ENCODE results near the gene ACAP1. TPM values are rescaled to one million over a fixed set of nuclear protein-coding genes. Genes with fewer than 3 reads are reported as not detected.
A peak's percentile ranks its signal among the peaks of the same experiment; 100 is the strongest.

ACAP1 gene
- total RNA-seq, 1 experiment from 2014 or later, result 8.8 TPM

DNA sequence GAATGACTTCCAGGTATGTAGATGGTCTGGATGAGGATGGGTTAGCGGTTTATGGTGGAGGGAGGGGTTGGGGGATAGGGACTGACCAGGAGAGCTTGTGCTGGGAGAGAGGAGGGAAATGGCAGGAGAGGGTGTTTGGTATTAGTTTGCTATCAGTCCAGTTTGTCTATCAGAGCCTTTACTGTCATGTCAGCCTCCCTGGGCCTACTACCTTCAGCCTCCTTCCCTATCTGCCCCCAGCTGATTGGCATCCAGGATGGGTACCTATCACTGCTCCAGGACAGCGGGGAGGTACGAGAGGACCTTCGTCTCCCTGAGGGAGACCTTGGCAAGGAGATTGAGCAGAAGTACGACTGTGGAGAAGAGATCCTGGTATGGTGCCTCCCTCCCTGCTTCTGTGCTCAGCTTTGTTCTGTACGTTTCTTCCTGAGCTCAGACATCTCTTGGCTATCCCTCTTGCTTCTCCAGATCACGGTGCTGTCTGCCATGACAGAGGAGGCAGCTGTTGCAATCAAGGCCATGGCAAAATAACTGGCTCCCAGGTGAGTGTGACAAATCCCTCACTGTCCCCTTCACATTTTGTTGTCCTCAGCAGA is 25.1 kb upstream of the ACAP1 start:
- TF ChIP-seq POLR2A (IDR thresholded peaks at IDR 0.05; ENCODE audit: borderline replicate concordance, extremely low read depth, insufficient read depth, insufficient read length) (no peak), ZNF274 (IDR thresholded peaks at IDR 0.05; ENCODE audit: low read depth, low read length) (no peak), YY1 (IDR thresholded peaks at IDR 0.05; ENCODE audit: extremely low read depth, insufficient replicate concordance, low read depth, low read length) (no peak), CEBPB (IDR thresholded peaks at IDR 0.05; ENCODE audit: low read depth) (no peak), ZFX (IDR thresholded peaks at IDR 0.05) (no peak), EGR1 (IDR thresholded peaks at IDR 0.05; ENCODE audit: low read depth) (no peak), POLR2AphosphoS5 (IDR thresholded peaks at IDR 0.05; ENCODE audit: low read depth, low read length) (no peak), SIN3A (IDR thresholded peaks at IDR 0.05; ENCODE audit: low read depth) (no peak), SRF (IDR thresholded peaks at IDR 0.05; ENCODE audit: low read depth) (no peak), RAD21 (IDR thresholded peaks at IDR 0.05; ENCODE audit: low read depth) (no peak), FOSL1 (IDR thresholded peaks at IDR 0.05; ENCODE audit: low read depth) (no peak), ELF1 (IDR thresholded peaks at IDR 0.05; ENCODE audit: borderline replicate concordance, low read depth) (no peak)
- TF ChIP-seq, protein P1, sequence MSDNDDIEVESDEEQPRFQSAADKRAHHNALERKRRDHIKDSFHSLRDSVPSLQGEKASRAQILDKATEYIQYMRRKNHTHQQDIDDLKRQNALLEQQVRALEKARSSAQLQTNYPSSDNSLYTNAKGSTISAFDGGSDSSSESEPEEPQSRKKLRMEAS (IDR thresholded peaks at IDR 0.05), result no peak
- TF ChIP-seq, protein P2, sequence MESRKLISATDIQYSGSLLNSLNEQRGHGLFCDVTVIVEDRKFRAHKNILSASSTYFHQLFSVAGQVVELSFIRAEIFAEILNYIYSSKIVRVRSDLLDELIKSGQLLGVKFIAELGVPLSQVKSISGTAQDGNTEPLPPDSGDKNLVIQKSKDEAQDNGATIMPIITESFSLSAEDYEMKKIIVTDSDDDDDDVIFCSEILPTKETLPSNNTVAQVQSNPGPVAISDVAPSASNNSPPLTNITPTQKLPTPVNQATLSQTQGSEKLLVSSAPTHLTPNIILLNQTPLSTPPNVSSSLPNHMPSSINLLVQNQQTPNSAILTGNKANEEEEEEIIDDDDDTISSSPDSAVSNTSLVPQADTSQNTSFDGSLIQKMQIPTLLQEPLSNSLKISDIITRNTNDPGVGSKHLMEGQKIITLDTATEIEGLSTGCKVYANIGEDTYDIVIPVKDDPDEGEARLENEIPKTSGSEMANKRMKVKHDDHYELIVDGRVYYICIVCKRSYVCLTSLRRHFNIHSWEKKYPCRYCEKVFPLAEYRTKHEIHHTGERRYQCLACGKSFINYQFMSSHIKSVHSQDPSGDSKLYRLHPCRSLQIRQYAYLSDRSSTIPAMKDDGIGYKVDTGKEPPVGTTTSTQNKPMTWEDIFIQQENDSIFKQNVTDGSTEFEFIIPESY (IDR thresholded peaks at IDR 0.05; ENCODE audit: extremely low read depth, insufficient replicate concordance, low read length), result no peak
- TF ChIP-seq, protein P3, sequence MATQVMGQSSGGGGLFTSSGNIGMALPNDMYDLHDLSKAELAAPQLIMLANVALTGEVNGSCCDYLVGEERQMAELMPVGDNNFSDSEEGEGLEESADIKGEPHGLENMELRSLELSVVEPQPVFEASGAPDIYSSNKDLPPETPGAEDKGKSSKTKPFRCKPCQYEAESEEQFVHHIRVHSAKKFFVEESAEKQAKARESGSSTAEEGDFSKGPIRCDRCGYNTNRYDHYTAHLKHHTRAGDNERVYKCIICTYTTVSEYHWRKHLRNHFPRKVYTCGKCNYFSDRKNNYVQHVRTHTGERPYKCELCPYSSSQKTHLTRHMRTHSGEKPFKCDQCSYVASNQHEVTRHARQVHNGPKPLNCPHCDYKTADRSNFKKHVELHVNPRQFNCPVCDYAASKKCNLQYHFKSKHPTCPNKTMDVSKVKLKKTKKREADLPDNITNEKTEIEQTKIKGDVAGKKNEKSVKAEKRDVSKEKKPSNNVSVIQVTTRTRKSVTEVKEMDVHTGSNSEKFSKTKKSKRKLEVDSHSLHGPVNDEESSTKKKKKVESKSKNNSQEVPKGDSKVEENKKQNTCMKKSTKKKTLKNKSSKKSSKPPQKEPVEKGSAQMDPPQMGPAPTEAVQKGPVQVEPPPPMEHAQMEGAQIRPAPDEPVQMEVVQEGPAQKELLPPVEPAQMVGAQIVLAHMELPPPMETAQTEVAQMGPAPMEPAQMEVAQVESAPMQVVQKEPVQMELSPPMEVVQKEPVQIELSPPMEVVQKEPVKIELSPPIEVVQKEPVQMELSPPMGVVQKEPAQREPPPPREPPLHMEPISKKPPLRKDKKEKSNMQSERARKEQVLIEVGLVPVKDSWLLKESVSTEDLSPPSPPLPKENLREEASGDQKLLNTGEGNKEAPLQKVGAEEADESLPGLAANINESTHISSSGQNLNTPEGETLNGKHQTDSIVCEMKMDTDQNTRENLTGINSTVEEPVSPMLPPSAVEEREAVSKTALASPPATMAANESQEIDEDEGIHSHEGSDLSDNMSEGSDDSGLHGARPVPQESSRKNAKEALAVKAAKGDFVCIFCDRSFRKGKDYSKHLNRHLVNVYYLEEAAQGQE (IDR thresholded peaks at IDR 0.05; ENCODE audit: low read depth), result no peak
- TF ChIP-seq, protein P4, sequence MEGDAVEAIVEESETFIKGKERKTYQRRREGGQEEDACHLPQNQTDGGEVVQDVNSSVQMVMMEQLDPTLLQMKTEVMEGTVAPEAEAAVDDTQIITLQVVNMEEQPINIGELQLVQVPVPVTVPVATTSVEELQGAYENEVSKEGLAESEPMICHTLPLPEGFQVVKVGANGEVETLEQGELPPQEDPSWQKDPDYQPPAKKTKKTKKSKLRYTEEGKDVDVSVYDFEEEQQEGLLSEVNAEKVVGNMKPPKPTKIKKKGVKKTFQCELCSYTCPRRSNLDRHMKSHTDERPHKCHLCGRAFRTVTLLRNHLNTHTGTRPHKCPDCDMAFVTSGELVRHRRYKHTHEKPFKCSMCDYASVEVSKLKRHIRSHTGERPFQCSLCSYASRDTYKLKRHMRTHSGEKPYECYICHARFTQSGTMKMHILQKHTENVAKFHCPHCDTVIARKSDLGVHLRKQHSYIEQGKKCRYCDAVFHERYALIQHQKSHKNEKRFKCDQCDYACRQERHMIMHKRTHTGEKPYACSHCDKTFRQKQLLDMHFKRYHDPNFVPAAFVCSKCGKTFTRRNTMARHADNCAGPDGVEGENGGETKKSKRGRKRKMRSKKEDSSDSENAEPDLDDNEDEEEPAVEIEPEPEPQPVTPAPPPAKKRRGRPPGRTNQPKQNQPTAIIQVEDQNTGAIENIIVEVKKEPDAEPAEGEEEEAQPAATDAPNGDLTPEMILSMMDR (IDR thresholded peaks at IDR 0.05 in 2 of 3, conservative IDR thresholded peaks at IDR 0.05 in 1 of 3; ENCODE audit: borderline replicate concordance in 1 of 3, insufficient read depth in 1 of 3, low read depth in 2 of 3, low read length in 2 of 3), result no peak
- H3K4me3 ChIP-seq (replicated peaks in 1 of 2; ENCODE audit: low read depth in 1 of 2, low read length in 2 of 2), result no peak overlapping the region
- no peaks in the 10 kb centered on the region for H3K9me3 ChIP-seq (ENCODE audit: control insufficient read depth in 1 of 2, insufficient read depth in 1 of 2, low read depth in 1 of 2, low read length in 2 of 2)
- ChIA-PET POLR2A (no interaction called here), CTCF (no interaction called here), RAD21 (ENCODE audit: low non-redundant PET in 1 of 2, low total read pairs in 2 of 2, uncharacterized antibody in 2 of 2, unreplicated experiment in 2 of 2) (no interaction called here)
- H2AFZ ChIP-seq (ENCODE audit: low read depth, low read length, poor library complexity, severe bottlenecking), result no peak overlapping the region
- no peaks in the 10 kb centered on the region for H3K27me3 ChIP-seq (ENCODE audit: insufficient read depth, low read length)
- no TSS peak for BruUV-seq (replicated peaks)
- no peaks in the 10 kb centered on the region for H3K9me2 ChIP-seq (ENCODE audit: insufficient read depth)
- peaks cover 30 to 46% of the 10 kb centered on the region in 2 experiments for H3K36me3 ChIP-seq (ENCODE audit: control insufficient read depth in 1 of 2, insufficient read depth in 2 of 2, low read length in 2 of 2)
- peaks cover 74% of the 10 kb centered on the region for H3K79me2 ChIP-seq (ENCODE audit: insufficient read depth, low read length)
- H3K4me2 ChIP-seq (ENCODE audit: low read length), result peak overlapping the region; percentile 88; the same call in 1 of the 2 replicates
- H3K9ac ChIP-seq (ENCODE audit: low read length), result no peak overlapping the region
- H4K20me1 ChIP-seq (ENCODE audit: insufficient read depth), result peaks cover 36% of the 10 kb centered on the region
- DNase-seq (ENCODE audit: low read depth, low spot score) (no peak), ATAC-seq (no peak)
- intact Hi-C loops (cut with micrococcal nuclease), result no loop called here
- H3K4me1 ChIP-seq (ENCODE audit: control insufficient read depth in 1 of 2, insufficient read depth in 2 of 2, low read length in 2 of 2), result peaks cover 31 to 67% of the 10 kb centered on the region in 2 experiments
- peak overlapping the region; percentile 17; the same call in 1 of the 2 replicates for H3K27ac ChIP-seq (ENCODE audit: low read depth, low read length)

Data from HCT116 (cell line).